Left colon (tissue), 2 donors: ENCODE data around the gene HTRA3. TPM values are rescaled to one million over a fixed set of nuclear protein-coding genes. Genes with fewer than 3 reads are reported as not detected.

Source experiments
- ATAC-seq: fragments of 200-7000 bp; cut with Tn5 transposase; one replicate; pipeline ENCODE4 v1.9.1; 2020; ENCODE audit warnings: mild to moderate bottlenecking, moderate library complexity
- DNase-seq, 2 donors: peaks; one replicate each; pipeline ENCODE4 v3.0.0-alpha.2; 2020
- intact Hi-C, 2 donors: fragments of 100-400 bp; cut with DNase I in 1 of 2; cut with micrococcal nuclease in 1 of 2; formaldehyde crosslinking; loops; one replicate each; pipeline versions ENCODE4 v1.11.2 to v1.14.0; 2022; cut with DNase I, micrococcal nuclease
- total RNA-seq, 2 donors: library from RNA; stranded (reverse); fragmentation: NEBNext Ultra II Directional; extraction: Animal tissue kit (Norgen Biotek cat#: 25700); gene quantifications; one replicate each; pipeline ENCODE4 v1.2.1, GENCODE V29; 2021
- donor health status: DM: no; HTN: no; CAD: no.
- donor health status: DM: yes; HTN: yes; CAD: no.

HTRA3 gene
- total RNA-seq, 2 donors from 2014 or later = 2.5 to 6.6 TPM

DNA sequence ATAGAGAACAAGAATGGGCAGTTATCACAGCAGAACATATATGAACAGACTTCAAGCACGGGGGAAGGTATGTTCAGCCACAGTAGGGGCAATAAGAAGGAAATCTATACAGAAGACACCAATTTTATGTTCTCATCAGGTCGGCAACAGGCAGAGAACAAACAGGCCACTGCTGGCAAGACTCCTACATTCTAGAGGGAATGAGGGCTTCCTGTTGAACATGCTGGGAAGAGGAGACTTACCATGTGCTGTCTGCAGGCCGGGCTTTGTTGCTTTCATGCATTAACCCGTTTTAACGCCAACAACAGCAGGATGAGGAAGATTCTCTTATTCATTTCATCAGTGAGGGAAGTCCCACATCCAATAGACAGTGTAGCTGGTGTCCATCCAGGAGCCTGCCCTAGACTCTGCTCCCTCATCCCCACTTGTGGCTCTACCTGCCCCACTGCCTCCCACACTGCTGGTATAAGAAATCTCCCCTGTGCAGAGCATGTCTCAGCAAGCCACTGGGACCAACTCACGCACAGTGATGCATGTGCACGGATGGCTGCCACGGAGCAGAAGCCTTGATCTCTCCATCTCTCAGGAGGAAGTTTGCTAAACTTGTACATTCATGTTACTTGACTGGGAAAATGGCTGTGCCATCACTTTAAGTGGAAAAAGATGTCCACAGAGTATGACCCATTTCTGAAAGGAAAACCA is 86.5 kb downstream of the HTRA3 start:
- intact Hi-C loops = no loop called here
- DNase-seq (no peak), ATAC-seq (no peak)

Other genes starting within 250 kb of the HTRA3 start
- gene ABLIM2, start 110.9 kb upstream of the HTRA3 start, total RNA-seq = 10 to 100 TPM; 18.7 to 24.4 TPM
- gene SH3TC1, start 70.5 kb upstream of the HTRA3 start, total RNA-seq = 10 to 100 TPM; 13.8 to 18.3 TPM
- 10 to 100 TPM; 25.9 to 29.7 TPM for gene ACOX3, start 171.0 kb downstream of the HTRA3 start, total RNA-seq
- 10 to 100 TPM; 14.3 to 16.4 TPM for gene TRMT44, start 171.0 kb downstream of the HTRA3 start, total RNA-seq